ENCODE results near the gene HSPB7.
"Not testable (repeated sequence)": the region's sequence is repeated elsewhere in the genome, so short reads cannot be mapped to it uniquely, and the experiment has no call there.

The HSPB7 gene

GRCh38 chr1:16021681-16022080, 3.8 kb upstream of the HSPB7 start, which contains the start of gene CLCNKA:
Gene CLCNKA, plus strand, starts transcription at chr1:16022036. Its CDS starts 584 bp downstream, at chr1:16022620.
- DNase-seq = no peak

- DNase-seq = not testable (repeated sequence)
These were observed 3.0 kb upstream of the HSPB7 start for GRCh38 chr1:16020878-16021277.

- DNase-seq = no peak
These were observed 2.5 kb upstream of the HSPB7 start for GRCh38 chr1:16020325-16020724.

- DNase-seq = peak; percentile 33
These were observed 1.9 kb upstream of the HSPB7 start for GRCh38 chr1:16019644-16020277.

- DNase-seq = no peak
These were observed 1.2 kb upstream of the HSPB7 start for GRCh38 chr1:16018749-16019643.

- no peak for DNase-seq
These were observed 465 bp upstream of the HSPB7 start for GRCh38 chr1:16018308-16018707.

- no peak for DNase-seq
These were observed 775 bp downstream of the HSPB7 start for GRCh38 chr1:16017076-16017460.

- DNase-seq = no peak
These were observed 1.6 kb downstream of the HSPB7 start for GRCh38 chr1:16015960-16016901.

- DNase-seq = no peak
These were observed 2.4 kb downstream of the HSPB7 start for GRCh38 chr1:16015491-16015890.

- peak; percentile 57 for DNase-seq
These were observed 3.0 kb downstream of the HSPB7 start for GRCh38 chr1:16014509-16015482.

GRCh38 chr1:16013908-16014258, 4.0 kb downstream of the HSPB7 start:
- no peak for DNase-seq

- DNase-seq = peak; percentile 82
These were observed 4.5 kb downstream of the HSPB7 start for GRCh38 chr1:16013220-16013907.

- DNase-seq = peak; percentile 79
These were observed 5.1 kb downstream of the HSPB7 start for GRCh38 chr1:16012590-16013219.

GRCh38 chr1:16011936-16012589, 5.8 kb downstream of the HSPB7 start:
- DNase-seq = no peak

GRCh38 chr1:16010837-16011236, 7.0 kb downstream of the HSPB7 start:
- no peak for DNase-seq

- no peak for DNase-seq
These were observed 8.2 kb downstream of the HSPB7 start for GRCh38 chr1:16009678-16010077.

GRCh38 chr1:16009030-16009460, 8.8 kb downstream of the HSPB7 start:
- DNase-seq = peak; percentile 68

GRCh38 chr1:16007671-16008341, 10.0 kb downstream of the HSPB7 start:
- DNase-seq = no peak
